GM19372 (cell line): Measurements from ENCODE around the gene BASP1.
A peak's percentile ranks its signal among the peaks of the same experiment; 100 is the strongest.
"Not testable (repeated sequence)": the region's sequence is repeated elsewhere in the genome, so short reads cannot be mapped to it uniquely, and the experiment has no call there.

ENCODE experiments used
- ATAC-seq: cut with Tn5 transposase; IDR thresholded peaks from one replicate; pipeline ENCODE4 v1.9.1; 2021; ENCODE audit warnings: mild to moderate bottlenecking, low read depth, moderate library complexity; ENCODE audit not compliant: unreplicated experiment

The BASP1 gene

GRCh38 chr5:17282283-17283120 lies 65.1 kb downstream of the BASP1 start:
- ATAC-seq: peak; percentile 95

GRCh38 chr5:17283121-17283415 lies 65.6 kb downstream of the BASP1 start:
- ATAC-seq: no peak

- ATAC-seq: no peak
Measured at GRCh38 chr5:17287501-17288155, 70.2 kb downstream of the BASP1 start.

GRCh38 chr5:17288570-17288969 lies 71.1 kb downstream of the BASP1 start:
- ATAC-seq: no peak

- no peak for ATAC-seq
Measured at GRCh38 chr5:17289681-17290539, 72.5 kb downstream of the BASP1 start.

GRCh38 chr5:17290540-17290974 lies 73.1 kb downstream of the BASP1 start:
- no peak for ATAC-seq

- ATAC-seq: no peak
Measured at GRCh38 chr5:17292434-17293015, 75.1 kb downstream of the BASP1 start.

GRCh38 chr5:17294639-17295311 lies 77.3 kb downstream of the BASP1 start:
- ATAC-seq: no peak

- ATAC-seq: no peak
Measured at GRCh38 chr5:17295671-17296070, 78.2 kb downstream of the BASP1 start.

- no peak for ATAC-seq
Measured at GRCh38 chr5:17302106-17302505, 84.7 kb downstream of the BASP1 start.

- no peak for ATAC-seq
Measured at GRCh38 chr5:17302604-17303003, 85.2 kb downstream of the BASP1 start.

GRCh38 chr5:17304282-17304681 lies 86.9 kb downstream of the BASP1 start:
- no peak for ATAC-seq

GRCh38 chr5:17305017-17305416 lies 87.6 kb downstream of the BASP1 start:
- no peak for ATAC-seq

GRCh38 chr5:17305964-17306725 lies 88.7 kb downstream of the BASP1 start:
- no peak for ATAC-seq

- no peak for ATAC-seq
Measured at GRCh38 chr5:17306726-17307091, 89.3 kb downstream of the BASP1 start.

- not testable (repeated sequence) for ATAC-seq
Measured at GRCh38 chr5:17307440-17307839, 90.0 kb downstream of the BASP1 start.

- ATAC-seq: no peak
Measured at GRCh38 chr5:17308326-17309065, 91.1 kb downstream of the BASP1 start.

GRCh38 chr5:17309462-17309861 lies 92.0 kb downstream of the BASP1 start:
- ATAC-seq: no peak

GRCh38 chr5:17310502-17310901 lies 93.1 kb downstream of the BASP1 start:
- not testable (repeated sequence) for ATAC-seq
